Activated naive CD8-positive, alpha-beta T cell (primary cell): ENCODE measurements around the gene SYCP1.
"Not testable (repeated sequence)": the region's sequence is repeated elsewhere in the genome, so short reads cannot be mapped to it uniquely, and the experiment has no call there.

ENCODE experiments used
- H3K27ac Mint-ChIP-seq: one replicate; pipeline ENCODE4 v1.8.0; 2021; ENCODE audit warnings: mixed read lengths
- H3K27me3 Mint-ChIP-seq: one replicate; pipeline ENCODE4 v1.8.0; 2021; ENCODE audit warnings: mixed read lengths
- H3K36me3 Mint-ChIP-seq: one replicate; pipeline ENCODE4 v1.8.0; 2021; ENCODE audit warnings: mixed read lengths
- H3K4me1 Mint-ChIP-seq: one replicate; pipeline ENCODE4 v1.8.0; 2021; ENCODE audit warnings: low read depth, mixed read lengths
- H3K4me3 Mint-ChIP-seq: one replicate; pipeline ENCODE4 v1.8.0; 2021; ENCODE audit warnings: mild to moderate bottlenecking, mixed read lengths
- H3K9me3 Mint-ChIP-seq: one replicate; pipeline ENCODE4 v1.8.0; 2021; ENCODE audit warnings: low read depth, mixed read lengths

The SYCP1 gene

DNA sequence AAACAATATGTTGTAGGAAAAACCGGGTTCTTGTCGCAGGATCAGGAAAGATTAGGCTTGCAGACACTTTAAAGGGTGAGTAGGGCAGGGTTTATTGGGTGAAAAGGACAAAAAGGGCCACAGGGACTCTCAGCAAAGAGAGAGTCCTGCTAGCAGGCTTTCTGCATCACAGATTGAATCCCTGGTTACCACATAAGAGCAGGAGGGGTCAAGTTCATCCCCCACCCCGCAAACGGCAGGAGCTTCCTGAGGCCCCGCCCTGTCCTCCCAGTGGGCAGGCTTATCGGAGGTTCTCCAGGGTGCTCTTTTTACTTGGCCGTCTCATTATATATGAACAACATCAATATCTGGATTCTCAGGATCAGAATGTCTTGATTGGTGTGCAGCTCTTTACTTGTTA lies 47.7 kb downstream of the SYCP1 start:
- H3K36me3 Mint-ChIP-seq, result no peaks in the 10 kb centered on the region
- H3K4me3 Mint-ChIP-seq, result no peak overlapping the region
- H3K4me1 Mint-ChIP-seq, result no peaks in the 10 kb centered on the region
- H3K27ac Mint-ChIP-seq, result no peak overlapping the region
- no peaks in the 10 kb centered on the region for H3K27me3 Mint-ChIP-seq
- H3K9me3 Mint-ChIP-seq, result peaks cover 4% of the 10 kb centered on the region

- Mint-ChIP-seq H3K36me3 (no peaks in the 10 kb centered on the region), H3K27me3 (peaks cover 4% of the 10 kb centered on the region), H3K9me3 (peaks cover 4% of the 10 kb centered on the region), H3K4me1 (no peaks in the 10 kb centered on the region), H3K4me3 (no peak overlapping the region), H3K27ac (no peak overlapping the region)
These were observed 48.8 kb downstream of the SYCP1 start for GRCh38 chr1:114903480-114903879.

GRCh38 chr1:114915720-114916119 lies 61.1 kb downstream of the SYCP1 start:
- not testable (repeated sequence) for H3K9me3 Mint-ChIP-seq

DNA sequence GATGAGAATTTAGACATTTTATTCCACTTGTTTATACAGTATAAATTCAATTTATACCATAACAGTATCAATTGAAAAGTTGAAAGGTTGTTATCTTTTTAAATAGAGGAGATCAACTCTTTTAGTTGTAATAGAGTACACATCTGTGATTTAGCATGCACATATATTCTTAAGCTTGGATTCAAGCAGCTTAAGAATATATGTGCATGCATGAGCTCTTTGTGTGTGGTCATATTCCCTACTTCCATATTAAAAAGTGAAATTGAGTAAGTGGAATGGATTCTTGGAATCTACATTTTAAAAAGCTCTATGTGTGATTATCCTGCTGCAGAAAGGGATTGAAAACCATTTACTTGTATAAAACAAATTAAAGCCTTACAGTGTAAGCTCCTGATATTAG lies 71.9 kb downstream of the SYCP1 start:
- Mint-ChIP-seq H3K27ac (no peak overlapping the region), H3K27me3 (peaks cover 18% of the 10 kb centered on the region), H3K4me3 (no peak overlapping the region), H3K4me1 (no peaks in the 10 kb centered on the region), H3K36me3 (peaks cover 5% of the 10 kb centered on the region), H3K9me3 (peaks cover 7% of the 10 kb centered on the region)

More at GRCh38 chr1:114915720-114916119, 61.1 kb downstream of the SYCP1 start:
- not testable (repeated sequence) for H3K4me3 Mint-ChIP-seq, H3K4me1 Mint-ChIP-seq, H3K36me3 Mint-ChIP-seq, H3K27ac Mint-ChIP-seq
- H3K27me3 Mint-ChIP-seq, result peaks cover 18% of the 10 kb centered on the region

DNA sequence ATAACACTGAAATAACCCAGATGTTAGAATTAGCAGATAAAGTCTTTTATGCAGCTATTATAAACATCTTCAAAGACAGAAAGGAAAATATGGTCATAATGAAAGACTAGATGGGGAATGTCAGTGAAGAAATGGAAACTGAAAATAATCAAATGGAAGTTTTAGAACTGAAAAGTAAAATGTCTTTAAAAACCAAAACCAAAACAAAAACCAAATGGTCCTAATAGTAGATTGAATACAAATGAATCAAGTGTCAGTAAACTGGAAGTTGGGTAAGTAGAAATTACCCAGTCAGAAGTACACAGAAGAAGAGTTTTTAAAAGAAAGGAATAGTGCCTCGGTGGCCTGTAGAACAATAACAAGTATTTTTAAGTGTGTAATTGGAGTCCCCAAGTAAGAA lies 72.7 kb downstream of the SYCP1 start:
- H3K4me3 Mint-ChIP-seq, result no peak overlapping the region
- no peak overlapping the region for H3K27ac Mint-ChIP-seq
- peaks cover 18% of the 10 kb centered on the region for H3K27me3 Mint-ChIP-seq
- H3K4me1 Mint-ChIP-seq, result no peaks in the 10 kb centered on the region
- H3K36me3 Mint-ChIP-seq, result peaks cover 5% of the 10 kb centered on the region
- peaks cover 7% of the 10 kb centered on the region for H3K9me3 Mint-ChIP-seq

DNA sequence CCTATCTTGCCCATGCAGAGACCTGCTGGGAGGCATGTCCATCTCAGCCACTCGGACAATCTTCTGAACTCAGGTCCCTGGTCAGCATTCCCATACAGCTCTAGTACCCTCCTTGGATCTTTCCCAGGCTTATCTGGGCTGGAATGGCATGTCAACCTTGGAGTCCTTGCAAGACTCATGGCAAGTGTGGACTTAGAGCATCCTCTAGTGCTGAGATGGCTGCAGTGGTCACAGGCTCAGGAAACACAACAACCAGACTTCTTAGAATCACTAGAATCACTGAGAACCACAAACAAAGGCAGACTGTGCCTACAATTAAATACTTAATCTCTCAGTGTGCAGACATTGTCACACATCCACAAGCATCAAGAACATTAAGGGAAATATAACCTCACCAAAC lies 101.9 kb downstream of the SYCP1 start:
- peaks cover under 1% of the 10 kb centered on the region for H3K36me3 Mint-ChIP-seq
- no peaks in the 10 kb centered on the region for H3K4me1 Mint-ChIP-seq
- no peak overlapping the region for H3K27ac Mint-ChIP-seq
- H3K27me3 Mint-ChIP-seq, result peaks cover 29% of the 10 kb centered on the region
- H3K4me3 Mint-ChIP-seq, result no peak overlapping the region
- H3K9me3 Mint-ChIP-seq, result no peaks in the 10 kb centered on the region

DNA sequence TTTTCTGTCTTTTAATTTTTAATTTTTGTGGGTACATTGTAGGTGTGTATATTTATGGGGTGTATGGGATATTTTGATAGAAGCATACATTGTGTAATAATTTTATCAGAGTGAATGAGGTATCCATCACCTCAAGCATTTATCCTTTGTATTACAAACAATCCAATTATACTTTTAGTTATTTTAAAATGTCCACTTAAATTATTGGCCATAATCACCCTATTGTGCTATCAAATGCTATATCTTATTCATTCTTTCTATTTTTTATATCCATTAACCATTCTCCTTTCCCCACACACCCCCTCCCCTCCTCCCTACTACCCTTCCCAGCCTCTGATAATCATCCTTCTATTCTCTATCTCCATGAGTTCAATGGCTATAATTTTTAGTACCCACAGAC lies 104.8 kb downstream of the SYCP1 start:
- Mint-ChIP-seq H3K9me3 (no peaks in the 10 kb centered on the region), H3K36me3 (no peaks in the 10 kb centered on the region), H3K27ac (no peak overlapping the region), H3K27me3 (peaks cover 35% of the 10 kb centered on the region), H3K4me1 (no peaks in the 10 kb centered on the region), H3K4me3 (no peak overlapping the region)

GRCh38 chr1:114976891-114977290 lies 122.2 kb downstream of the SYCP1 start:
- Mint-ChIP-seq H3K4me3 (no peak overlapping the region), H3K27ac (no peak overlapping the region), H3K36me3 (peaks cover 4% of the 10 kb centered on the region), H3K27me3 (peaks cover 11% of the 10 kb centered on the region), H3K9me3 (peaks cover 4% of the 10 kb centered on the region), H3K4me1 (no peaks in the 10 kb centered on the region)

DNA sequence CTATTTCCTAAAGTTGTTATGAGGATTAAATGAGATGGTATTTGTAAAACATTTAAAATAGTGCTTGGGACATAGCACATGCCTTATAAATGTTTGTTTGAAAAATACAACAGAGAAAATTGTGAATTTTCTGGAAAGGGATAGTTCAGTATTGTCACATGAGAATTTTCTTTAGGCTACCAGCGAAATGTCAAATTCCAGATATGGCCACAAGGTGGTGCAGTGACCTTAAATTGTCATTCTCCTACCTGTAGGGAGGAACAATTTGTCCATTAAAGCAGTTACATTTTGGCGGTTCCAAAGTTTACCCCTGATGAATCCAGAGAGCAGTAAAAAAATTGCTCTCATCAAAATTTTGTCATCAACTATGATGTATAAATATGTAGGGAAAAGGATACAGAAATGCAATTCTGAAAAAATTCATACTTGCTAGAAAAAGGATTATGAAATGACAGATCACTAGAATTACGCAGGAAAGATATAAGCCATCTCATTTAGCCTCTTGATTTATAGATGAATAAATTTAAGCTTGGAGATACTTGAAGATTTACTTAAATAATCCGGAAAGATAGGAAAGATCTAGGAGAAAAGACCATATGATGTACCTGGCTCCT lies 124.7 kb downstream of the SYCP1 start:
- peaks cover 9% of the 10 kb centered on the region for H3K36me3 Mint-ChIP-seq
- H3K9me3 Mint-ChIP-seq, result peaks cover 14% of the 10 kb centered on the region
- no peak overlapping the region for H3K27ac Mint-ChIP-seq
- H3K4me3 Mint-ChIP-seq, result no peak overlapping the region
- no peaks in the 10 kb centered on the region for H3K4me1 Mint-ChIP-seq
- peaks cover 10% of the 10 kb centered on the region for H3K27me3 Mint-ChIP-seq

GRCh38 chr1:114982251-114982650 lies 127.6 kb downstream of the SYCP1 start:
- Mint-ChIP-seq H3K4me1 (no peaks in the 10 kb centered on the region), H3K27ac (no peak overlapping the region), H3K9me3 (peaks cover 14% of the 10 kb centered on the region), H3K4me3 (no peak overlapping the region), H3K27me3 (peaks cover 1% of the 10 kb centered on the region), H3K36me3 (peaks cover 9% of the 10 kb centered on the region)

DNA sequence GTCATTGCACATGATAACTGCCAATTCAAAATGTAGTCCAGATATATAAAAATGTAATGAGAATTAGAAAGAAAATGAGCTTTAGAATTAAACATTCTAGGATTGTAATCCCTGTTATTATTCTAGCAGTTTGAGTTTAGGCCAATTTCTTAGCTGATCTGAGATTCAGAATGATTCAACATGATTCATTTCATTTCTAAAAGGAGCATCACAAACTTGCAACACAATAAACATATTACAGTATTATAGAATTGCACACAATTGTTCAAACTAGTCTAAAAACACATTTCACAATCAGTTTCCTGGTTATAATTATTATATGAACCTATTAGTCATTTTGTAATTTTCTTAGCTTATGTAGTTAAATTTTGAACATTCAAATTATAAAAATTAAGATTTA lies 131.6 kb downstream of the SYCP1 start:
- Mint-ChIP-seq H3K4me1 (no peaks in the 10 kb centered on the region), H3K9me3 (peaks cover 19% of the 10 kb centered on the region), H3K27me3 (peaks cover 1% of the 10 kb centered on the region), H3K27ac (no peak overlapping the region), H3K4me3 (no peak overlapping the region), H3K36me3 (peaks cover 13% of the 10 kb centered on the region)

DNA sequence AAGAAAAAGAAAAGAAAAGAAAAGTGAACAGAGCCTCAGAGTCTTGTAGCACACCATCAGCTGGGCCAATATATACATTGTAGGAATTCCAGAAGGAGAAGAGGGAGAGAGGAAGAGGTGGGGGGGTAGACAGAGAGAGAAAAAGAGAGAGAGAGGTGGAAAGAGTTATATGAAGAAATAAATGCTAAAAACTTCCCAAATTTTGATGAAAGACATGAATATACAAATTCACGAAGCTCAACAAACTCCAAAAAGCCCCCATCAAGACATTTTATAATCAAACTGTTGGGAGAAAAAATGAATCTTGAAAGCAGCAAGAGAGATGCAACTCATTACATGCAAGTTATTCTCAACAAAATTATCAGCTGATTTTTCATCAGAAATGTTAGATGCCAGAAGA lies 133.4 kb downstream of the SYCP1 start:
- no peaks in the 10 kb centered on the region for H3K27me3 Mint-ChIP-seq
- no peaks in the 10 kb centered on the region for H3K4me1 Mint-ChIP-seq
- no peak overlapping the region for H3K27ac Mint-ChIP-seq
- H3K9me3 Mint-ChIP-seq, result peaks cover 5% of the 10 kb centered on the region
- H3K4me3 Mint-ChIP-seq, result no peak overlapping the region
- H3K36me3 Mint-ChIP-seq, result peaks cover 4% of the 10 kb centered on the region

GRCh38 chr1:114997510-114998289 lies 143.0 kb downstream of the SYCP1 start:
- H3K4me3 Mint-ChIP-seq, result no peak overlapping the region
- H3K27ac Mint-ChIP-seq, result no peak overlapping the region
- H3K36me3 Mint-ChIP-seq, result no peaks in the 10 kb centered on the region
- H3K4me1 Mint-ChIP-seq, result no peaks in the 10 kb centered on the region
- no peaks in the 10 kb centered on the region for H3K9me3 Mint-ChIP-seq
- H3K27me3 Mint-ChIP-seq, result peaks cover 8% of the 10 kb centered on the region

- no peaks in the 10 kb centered on the region for H3K4me1 Mint-ChIP-seq
- no peaks in the 10 kb centered on the region for H3K9me3 Mint-ChIP-seq
- no peak overlapping the region for H3K4me3 Mint-ChIP-seq
- peaks cover 8% of the 10 kb centered on the region for H3K36me3 Mint-ChIP-seq
- H3K27ac Mint-ChIP-seq, result no peak overlapping the region
- H3K27me3 Mint-ChIP-seq, result peaks cover 16% of the 10 kb centered on the region
These were observed 151.5 kb downstream of the SYCP1 start for GRCh38 chr1:115006191-115006590.

DNA sequence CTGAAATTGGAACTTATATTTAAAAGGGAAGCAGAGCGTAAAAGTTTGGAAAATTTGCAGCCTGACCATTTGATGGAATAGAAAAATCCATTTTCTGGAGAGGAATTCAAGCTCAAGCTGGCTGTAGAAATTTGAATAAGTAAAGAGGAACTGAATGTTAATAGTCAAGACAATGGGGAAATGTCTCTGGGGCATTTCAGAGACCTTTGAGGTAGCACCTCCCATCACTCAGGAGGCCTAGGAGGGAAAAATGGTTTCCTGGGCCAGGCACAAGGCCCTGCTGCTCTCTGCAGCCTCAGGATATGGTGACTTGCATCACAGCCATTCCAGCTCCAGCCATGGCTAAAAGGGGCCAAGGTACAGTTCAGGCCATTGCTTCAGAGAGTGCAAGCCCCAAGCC lies 157.3 kb downstream of the SYCP1 start:
- Mint-ChIP-seq H3K36me3 (no peaks in the 10 kb centered on the region), H3K4me3 (no peak overlapping the region), H3K9me3 (no peaks in the 10 kb centered on the region)

GRCh38 chr1:115012434-115012833 lies 157.8 kb downstream of the SYCP1 start:
- Mint-ChIP-seq H3K36me3 (no peaks in the 10 kb centered on the region), H3K27me3 (peaks cover 3% of the 10 kb centered on the region), H3K27ac (no peak overlapping the region), H3K9me3 (no peaks in the 10 kb centered on the region), H3K4me3 (no peak overlapping the region), H3K4me1 (no peaks in the 10 kb centered on the region)

More for the DNA sequence above, 157.3 kb downstream of the SYCP1 start:
- Mint-ChIP-seq H3K27ac (no peak overlapping the region), H3K4me1 (no peaks in the 10 kb centered on the region), H3K27me3 (peaks cover 3% of the 10 kb centered on the region)
